ENCODE results near the gene TPSAB1.

TPSAB1 gene

DNA sequence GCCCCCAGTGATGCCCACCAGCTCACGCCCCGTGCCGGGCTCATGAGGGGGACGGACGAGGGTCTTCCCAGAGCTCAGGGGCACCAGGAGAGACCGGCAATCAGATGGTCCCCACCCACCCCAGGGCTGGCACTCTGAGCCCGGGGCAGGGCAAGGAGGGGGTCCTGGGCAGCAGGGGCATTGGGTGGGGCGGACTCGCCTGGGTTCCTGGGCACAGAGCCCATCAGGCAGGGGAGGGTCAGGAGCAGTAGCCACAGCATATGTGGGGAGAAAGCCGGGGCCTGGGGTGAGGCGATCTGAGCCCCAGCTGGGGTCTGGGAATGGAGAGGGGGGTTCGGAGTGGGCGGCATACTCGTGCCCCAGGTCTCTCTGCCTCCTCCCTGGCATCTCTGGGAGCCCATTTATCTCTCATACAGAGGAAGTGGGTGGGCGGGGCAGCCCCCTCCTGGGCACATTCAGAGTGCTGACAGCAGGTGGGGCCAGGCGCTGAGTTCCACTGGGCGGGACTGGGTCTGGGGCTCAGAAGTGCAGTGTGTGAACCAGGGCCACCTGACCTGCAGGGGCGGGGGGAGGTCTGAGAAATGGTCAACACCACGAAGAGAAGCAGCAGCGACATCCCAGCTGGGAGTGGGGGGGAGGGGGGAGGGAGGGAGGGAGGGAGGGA, 48.4 kb downstream of the TPSAB1 start:
- DNase-seq = no peak

DNA sequence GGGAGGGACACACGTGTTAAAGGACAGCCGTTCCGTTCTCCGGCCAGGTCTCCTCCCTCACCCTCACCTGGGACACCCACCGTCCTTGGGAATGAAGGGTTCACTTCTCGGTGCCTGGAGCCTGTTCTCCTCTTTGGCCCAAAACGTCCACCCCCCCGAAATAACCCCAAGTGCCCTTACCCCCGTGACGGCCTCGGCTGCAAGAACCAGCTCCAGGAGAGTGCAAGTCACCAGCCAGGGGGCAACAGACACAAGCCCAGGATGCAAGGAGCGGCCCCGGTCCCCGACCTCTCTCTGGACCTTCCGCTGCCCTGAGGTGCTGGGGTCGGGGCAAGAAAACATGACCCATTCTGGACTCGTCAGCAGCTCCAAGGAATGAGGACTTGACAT, 49.0 kb downstream of the TPSAB1 start:
- DNase-seq = no peak

DNA sequence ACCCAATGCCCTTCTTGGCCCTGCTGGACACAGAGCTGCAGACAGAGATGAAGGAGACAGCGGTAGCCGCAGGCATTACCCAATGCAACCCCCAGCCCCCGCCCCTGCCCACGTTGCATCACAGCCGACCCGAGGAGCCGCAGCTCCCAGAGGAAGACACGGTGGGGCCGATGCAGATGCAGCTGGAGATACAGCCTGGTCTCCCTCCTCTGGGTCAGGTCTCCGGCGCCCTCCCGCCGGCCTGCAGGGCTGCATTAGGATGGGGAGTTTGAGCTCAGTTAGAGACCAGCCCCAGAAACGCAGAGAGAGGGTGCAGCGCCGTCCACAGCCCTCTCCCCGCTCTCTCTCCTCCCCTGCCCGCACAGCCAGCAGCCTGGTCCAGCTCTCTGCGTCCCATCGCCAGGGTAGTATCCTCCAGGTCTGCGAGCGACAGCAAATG, 49.6 kb downstream of the TPSAB1 start:
- DNase-seq = no peak

DNA sequence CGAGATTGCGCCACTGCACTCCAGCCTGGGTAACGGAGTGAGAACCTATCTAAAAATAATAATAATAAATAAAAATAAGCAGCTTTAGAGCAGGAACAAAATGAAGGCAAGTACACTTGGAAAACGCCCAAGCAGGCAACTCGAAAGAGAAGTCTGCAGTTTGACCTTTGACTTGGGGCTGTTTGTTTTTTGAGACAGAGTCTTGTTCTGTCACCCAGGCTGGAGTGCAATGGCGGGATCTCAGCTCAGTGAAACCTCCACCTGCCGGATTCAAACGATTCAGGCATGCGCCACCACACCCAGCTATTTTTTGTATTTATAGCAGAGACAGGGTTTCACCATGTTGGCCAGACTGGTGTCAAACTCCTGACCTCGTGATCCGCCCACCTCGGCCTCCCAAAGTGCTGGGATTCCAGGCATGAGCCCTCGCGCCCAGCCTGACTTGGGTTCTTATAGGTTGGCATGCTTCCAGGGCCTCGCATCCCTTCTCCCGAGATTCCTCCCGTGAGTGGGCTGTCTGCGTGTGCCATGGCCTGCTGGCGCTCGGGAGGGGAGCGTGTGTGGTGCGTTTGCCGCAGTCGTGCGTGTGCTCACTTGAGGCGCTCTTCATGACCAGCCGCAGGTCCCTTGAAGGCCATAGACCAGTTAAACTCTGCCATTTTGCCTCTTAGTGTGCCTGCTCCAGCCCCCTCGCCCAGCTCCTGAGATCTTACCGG, 50.5 kb downstream of the TPSAB1 start:
- DNase-seq = no peak

DNA sequence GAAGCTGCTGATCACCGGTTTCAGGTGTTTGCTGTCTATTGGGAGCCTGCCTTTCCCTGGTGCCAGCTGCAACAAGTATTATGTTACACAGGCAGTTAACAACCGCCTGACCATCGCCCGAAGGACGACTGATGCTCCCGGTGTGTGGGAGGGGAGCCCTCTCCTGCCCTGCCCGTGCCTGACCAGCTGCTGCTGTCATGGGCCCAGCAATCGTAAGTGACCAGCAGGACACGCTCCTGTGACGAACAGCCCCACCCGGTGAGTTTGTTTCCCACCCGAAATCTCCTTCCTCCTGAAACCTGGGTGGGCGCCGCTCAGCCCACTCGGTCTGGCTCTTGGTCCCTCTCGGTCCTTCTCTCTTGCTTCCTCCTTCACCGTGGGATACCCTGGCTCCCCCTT, 51.1 kb downstream of the TPSAB1 start:
- no peak for DNase-seq
